ENCODE results near the gene METTL2B.
A peak's percentile ranks its signal among the peaks of the same experiment; 100 is the strongest.
"Not testable (repeated sequence)": the region's sequence is repeated elsewhere in the genome, so short reads cannot be mapped to it uniquely, and the experiment has no call there.

METTL2B gene

DNA sequence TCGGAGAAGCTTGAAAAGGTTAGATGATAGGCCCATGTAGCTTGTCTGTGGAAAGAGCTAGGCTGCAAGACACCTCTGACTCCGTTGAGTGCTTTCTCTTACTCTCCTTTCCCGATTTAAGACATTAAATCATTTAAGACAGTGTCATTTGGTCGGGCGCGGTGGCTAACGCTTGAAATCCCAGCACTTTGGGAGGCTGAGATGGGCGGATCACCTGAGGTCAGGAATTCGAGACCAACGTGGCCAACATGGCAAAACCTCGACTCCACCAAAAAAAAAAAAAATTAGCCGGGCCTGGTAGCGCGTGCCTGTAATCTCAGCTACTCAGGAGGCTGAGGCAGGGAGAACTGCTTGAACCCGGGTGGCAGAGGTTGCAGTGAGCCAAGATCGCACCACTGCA lies 52.6 kb downstream of the METTL2B start:
- not testable (repeated sequence) for DNase-seq

DNA sequence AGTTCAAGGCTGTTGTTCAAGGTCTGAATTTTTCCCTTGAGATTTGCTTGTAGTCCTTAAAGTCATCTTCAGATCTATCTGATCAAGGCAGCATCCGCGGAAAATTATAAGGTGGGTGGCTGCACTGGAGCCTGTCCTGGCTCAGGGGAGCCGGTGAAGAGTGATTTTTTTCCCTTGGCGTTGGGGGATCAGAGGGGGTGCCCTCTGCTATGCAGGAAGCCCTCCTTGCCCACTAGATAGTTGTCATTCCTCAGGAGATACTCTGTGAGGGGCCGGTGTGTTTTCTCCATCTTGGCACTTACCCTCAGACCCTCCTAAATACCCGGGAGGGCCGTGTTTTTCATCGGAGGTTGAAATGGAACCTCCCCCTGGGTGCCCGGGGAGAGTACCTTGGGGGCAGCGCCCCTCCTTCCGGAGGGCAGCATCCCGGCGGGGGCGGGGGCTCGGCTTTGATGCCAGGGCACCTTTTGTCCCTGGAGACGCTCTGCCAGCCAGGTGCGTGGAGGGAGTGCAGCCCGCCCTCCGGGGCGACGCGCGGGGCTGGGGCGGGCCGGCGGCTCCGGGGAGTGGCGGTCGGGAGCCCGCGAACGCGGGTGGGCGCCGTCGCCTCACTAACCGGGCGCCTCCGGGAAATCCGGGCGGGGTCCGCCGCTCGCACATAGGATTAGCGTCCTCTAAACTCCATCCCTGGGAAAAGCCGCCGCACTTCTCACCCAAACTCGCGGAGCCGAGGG lies 53.7 kb downstream of the METTL2B start:
- peak; percentile 1 for DNase-seq

DNA sequence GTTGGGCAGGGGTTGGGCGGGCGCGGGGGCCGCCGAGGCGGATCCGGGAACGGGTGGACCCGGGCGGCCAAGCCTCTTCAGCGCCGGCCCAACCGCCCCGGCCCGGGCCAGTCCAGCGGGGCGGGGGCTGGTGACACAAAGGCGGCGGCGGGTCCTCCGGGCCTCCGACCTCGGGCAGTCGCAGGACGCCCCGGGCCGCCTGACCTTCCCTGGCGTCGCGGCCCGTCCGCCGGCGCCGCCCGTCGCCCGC lies 54.2 kb downstream of the METTL2B start:
- DNase-seq = no peak

DNA sequence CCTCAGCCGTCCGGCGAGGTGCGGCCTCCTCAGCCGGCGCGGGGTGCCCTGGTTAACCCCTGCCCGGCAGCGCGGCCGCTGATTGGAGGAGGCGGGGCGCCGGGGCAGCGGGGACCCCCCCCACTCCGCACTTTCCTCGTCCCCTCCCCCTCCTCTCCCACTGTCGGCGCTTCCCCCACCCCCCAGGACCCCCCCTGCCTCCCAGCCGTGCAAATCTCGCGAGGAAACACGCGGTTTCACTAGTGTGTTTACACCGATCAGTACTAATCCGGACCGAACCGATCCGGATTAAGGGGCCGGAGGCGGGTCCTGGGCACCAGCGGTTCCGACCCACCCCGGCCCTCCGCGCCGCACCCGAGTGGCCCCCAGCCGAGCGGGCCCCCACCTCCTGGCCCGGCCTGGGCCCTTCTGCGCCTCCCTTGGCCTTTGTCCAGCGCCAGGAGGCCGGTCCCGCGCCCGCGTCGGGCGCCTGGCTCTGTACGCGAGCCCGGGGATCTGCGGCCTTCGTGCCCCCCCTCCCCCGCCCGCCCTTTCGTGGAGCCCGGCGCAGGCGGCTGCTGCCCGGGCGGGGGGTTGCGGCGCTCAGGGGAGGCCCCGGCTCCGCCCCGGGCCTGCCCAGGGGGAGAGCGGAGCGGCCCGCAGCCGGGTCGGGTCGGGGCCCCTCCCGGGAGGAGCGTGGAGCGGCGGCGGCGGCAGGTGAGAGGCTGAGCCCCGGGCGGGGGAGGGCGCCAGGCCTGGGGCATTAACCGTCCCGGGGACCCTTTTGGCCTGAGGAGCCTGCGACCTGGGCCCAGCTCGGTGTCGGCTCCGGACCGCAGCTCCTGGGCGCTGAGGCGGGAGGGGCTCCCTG lies 54.8 kb downstream of the METTL2B start:
- peak; percentile 84 for DNase-seq

DNA sequence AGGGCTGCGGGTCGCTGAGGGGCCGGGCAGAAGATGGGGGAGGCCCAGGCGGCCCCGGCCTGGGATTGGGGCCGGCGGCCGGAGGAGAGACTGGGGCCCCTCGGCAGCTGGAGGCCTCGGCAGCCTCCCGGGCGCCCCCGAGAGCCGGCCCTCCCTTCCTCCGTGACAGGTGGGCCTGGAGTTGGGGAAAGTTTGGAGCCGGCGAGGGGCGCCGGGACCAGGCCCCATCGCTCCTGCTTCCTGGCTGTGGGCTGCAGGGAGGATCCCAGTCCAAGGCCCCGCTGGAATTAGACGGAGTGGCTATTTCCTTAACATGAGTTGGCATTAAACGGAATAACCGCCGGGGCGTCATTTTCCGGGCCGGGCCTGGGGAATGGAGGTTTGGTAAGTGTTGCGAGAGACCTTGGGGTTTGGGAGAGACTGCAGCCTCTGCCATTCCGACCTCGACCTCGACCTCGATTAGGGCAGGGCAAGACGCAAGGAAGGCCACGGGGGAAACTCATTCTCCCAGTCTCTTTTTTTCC lies 55.5 kb downstream of the METTL2B start:
- peak; percentile 44 for DNase-seq

DNA sequence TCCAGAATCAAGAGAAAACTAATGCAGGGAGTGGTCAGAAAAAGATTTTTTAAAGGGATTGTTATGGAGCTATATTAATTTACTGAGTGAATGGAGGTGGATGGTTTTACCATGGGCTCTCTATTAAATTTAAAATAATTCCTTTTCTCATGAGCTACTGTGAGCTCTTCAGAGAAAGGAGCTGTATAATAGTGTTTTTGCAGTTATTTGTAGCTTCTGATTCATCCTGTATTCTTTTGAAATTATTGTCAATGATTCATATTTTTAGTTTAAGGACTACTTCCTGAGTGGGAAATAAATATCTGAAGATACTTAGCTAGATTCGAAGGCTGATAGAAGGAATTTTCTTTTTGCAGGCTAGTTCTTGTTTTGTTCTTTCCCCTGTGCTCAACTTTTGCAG lies 56.4 kb downstream of the METTL2B start:
- peak; percentile 14 for DNase-seq

DNA sequence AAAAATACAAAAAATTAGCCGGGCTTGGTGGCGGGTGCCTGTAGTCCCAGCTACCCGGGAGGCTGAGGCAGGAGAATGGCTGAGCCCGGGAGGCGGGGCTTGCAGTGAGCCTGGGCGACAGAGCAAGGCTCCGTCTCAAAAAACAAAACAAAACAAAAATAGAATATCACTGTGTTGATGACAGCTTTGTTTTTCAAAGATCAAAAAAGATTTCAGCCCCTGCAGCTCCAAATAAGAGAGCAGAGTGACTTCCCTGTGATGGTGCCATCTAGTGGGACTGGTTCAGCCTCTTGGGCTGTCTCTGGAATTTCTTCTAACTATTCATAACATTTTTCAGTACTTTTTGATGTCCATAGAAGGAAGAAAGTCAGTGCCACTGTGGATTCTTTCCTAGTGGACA lies 60.9 kb downstream of the METTL2B start:
- peak; percentile 21 for DNase-seq

DNA sequence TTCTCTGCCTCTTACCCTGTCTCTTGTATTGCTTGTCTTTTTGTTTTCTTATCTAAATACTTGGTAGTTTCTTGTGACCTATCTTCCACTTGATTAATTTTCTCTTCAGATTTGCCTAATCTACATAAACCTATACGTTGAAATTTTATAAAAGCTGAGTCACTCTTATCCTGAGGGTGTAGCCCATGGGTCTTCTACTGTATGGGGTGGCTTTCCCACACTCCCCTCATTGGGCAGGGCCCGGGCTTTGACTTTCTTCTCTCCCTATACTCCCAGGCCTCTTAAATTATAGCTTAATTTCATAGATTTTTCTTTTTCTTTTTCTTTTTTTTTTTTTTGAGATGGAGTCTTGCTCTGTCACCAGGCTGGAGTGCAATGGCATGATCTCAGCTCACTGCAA lies 66.0 kb downstream of the METTL2B start:
- not testable (repeated sequence) for DNase-seq

DNA sequence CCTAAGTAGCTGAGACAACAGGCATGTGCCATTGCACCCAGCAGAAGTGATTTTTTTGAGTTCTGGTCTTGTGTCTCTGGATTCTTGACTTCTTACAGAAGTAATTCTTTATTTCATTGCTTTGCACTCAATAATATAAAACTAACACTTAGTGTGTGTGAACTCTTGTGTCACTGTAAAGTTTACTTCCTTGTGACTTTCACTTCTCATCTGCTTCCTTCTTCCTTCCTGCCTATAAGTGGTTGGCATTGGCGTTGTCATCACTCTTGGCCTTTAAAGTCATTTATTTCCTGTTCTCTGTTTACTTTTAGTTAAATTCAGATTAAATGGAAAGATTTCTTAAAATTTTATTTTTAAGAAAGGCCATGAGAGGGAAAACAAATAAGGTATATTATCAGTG lies 66.8 kb downstream of the METTL2B start:
- not testable (repeated sequence) for DNase-seq

DNA sequence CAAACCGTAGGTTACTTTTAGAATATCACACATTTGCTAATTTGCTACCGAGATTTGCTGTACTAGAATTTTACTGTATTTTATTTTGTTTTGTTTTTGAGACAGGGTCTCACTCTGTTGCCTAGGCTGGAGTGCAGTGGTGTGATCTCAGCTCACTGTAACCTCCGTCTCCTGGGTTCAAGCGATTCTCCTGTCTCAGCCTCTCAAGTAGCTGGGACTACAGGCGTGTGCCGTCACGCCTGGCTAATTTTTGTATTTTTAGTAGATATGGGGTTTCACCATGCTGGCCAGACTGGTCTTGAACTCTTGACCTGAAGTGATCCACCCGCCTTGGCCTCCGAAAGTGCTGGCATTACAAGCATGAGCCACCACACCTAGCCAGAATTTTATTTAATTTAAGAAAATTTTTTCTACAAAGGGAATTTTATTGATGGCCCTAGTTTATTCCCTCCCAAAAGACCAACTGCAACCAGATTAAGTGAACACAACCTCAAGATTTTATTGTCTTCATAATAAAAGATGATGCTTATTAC lies 69.8 kb downstream of the METTL2B start:
- DNase-seq = not testable (repeated sequence)

DNA sequence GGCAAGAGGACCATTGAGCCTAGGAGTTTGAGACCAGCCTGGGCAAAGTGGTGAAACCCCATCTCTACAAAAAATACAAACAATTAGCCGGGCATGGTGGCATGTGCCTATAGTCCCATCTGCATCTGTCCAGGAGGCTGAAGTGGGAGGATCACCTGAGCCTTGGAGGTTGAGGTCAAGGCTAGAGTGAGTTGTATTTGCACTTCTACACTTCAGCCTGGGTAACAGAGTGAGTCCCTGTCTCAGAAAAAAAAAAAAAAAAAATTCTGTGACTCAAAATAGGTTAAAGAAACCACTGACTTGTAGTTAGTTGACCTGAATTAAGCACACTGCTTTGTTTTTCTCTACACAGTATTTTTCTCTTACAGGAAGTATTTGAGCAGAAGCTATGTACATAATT lies 74.4 kb downstream of the METTL2B start:
- no peak for DNase-seq

DNA sequence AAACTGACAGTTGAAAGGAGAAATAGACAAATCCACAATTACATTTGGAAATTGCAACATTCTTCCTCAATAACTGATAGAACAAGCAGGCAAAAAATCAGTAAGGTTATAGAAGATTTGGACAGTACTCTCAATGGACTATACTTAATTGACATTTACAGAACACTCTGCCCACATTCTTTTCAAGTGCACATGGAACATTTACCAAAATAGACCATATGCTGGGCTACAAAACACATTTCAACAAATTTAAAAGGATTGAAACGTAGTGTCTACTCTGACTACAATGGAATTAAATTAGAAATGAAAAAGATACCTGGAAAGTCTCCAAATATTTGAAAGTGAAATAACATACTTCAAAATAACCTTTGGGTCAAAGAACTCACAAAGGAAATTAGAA lies 77.8 kb downstream of the METTL2B start:
- DNase-seq = not testable (repeated sequence)
